ENCODE measurements around the gene MGST1. TPM values are rescaled to one million over a fixed set of nuclear protein-coding genes. Genes with fewer than 3 reads are reported as not detected.
A peak's percentile ranks its signal among the peaks of the same experiment; 100 is the strongest.
"Not testable (repeated sequence)": the region's sequence is repeated elsewhere in the genome, so short reads cannot be mapped to it uniquely, and the experiment has no call there.

MGST1 gene
- total RNA-seq, 2 donors from 2014 or later = 51.5 to 173 TPM

GRCh38 chr12:16369156-16369555 is 21.7 kb downstream of the MGST1 start:
- H3K4me1 ChIP-seq = no peaks in the 10 kb centered on the region
- no peak overlapping the region for H3K4me3 ChIP-seq
- H3K27me3 ChIP-seq = no peaks in the 10 kb centered on the region
- no peak for DNase-seq (ENCODE audit: low spot score)
- TF ChIP-seq CTCF (IDR thresholded peaks at IDR 0.05) = no peak
- H3K27ac ChIP-seq = no peak overlapping the region
- H3K9me3 ChIP-seq = no peaks in the 10 kb centered on the region
- no peaks in the 10 kb centered on the region for H3K36me3 ChIP-seq

DNA sequence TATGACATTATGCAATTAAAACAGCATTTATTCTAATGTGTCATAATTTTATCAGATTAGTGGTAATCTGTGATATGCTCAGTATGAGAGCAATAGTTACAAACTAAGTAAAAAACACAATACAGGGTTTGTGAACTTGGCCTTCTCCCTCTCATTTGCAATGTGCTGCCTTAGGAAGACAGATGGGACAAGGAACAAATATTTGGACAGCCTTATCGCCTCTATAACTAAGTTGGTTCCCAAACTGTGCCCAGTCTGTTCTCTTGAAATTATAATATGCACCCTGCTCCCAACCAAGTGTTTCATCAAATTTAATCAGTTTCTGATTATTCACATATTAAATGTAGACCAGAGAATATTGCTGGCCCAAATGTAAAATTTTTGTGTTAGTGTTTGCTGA is 22.7 kb downstream of the MGST1 start:
- Histone ChIP-seq H3K4me1 (no peaks in the 10 kb centered on the region), H3K9me3 (no peaks in the 10 kb centered on the region), H3K27ac (no peak overlapping the region), H3K27me3 (no peaks in the 10 kb centered on the region), H3K4me3 (no peak overlapping the region), H3K36me3 (no peaks in the 10 kb centered on the region)
- DNase-seq (ENCODE audit: low spot score) = no peak
- TF ChIP-seq CTCF (IDR thresholded peaks at IDR 0.05) = no peak

GRCh38 chr12:16382652-16383312 is 35.3 kb downstream of the MGST1 start:
- not testable (repeated sequence) for DNase-seq (ENCODE audit: low spot score); H3K4me1 ChIP-seq; H3K9me3 ChIP-seq; H3K27ac ChIP-seq; H3K4me3 ChIP-seq; H3K27me3 ChIP-seq; H3K36me3 ChIP-seq

DNA sequence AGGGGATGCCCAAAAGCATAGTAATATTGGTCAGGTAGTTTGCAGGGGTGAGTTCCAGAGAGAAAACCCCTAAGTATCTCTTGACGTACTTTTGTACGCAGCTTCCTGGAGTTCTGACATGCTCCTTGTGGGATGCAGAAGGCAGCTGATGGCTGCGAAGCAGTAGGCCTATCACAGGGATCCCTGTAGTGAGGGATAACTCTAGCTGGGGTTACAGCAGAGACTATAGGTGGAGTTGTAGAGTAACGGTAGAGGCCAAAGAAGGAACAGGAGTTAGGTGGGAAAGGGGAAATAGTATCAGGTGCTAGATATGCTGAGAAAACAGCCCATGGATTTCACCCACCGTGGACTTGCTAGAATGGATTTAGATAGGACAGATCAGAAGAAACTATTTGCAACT is 37.3 kb downstream of the MGST1 start:
- Histone ChIP-seq H3K27me3 (no peaks in the 10 kb centered on the region), H3K27ac (no peak overlapping the region), H3K36me3 (no peaks in the 10 kb centered on the region), H3K4me1 (no peaks in the 10 kb centered on the region), H3K4me3 (no peak overlapping the region), H3K9me3 (no peaks in the 10 kb centered on the region)
- no peak for TF ChIP-seq CTCF (IDR thresholded peaks at IDR 0.05)
- DNase-seq (ENCODE audit: low spot score) = no peak

DNA sequence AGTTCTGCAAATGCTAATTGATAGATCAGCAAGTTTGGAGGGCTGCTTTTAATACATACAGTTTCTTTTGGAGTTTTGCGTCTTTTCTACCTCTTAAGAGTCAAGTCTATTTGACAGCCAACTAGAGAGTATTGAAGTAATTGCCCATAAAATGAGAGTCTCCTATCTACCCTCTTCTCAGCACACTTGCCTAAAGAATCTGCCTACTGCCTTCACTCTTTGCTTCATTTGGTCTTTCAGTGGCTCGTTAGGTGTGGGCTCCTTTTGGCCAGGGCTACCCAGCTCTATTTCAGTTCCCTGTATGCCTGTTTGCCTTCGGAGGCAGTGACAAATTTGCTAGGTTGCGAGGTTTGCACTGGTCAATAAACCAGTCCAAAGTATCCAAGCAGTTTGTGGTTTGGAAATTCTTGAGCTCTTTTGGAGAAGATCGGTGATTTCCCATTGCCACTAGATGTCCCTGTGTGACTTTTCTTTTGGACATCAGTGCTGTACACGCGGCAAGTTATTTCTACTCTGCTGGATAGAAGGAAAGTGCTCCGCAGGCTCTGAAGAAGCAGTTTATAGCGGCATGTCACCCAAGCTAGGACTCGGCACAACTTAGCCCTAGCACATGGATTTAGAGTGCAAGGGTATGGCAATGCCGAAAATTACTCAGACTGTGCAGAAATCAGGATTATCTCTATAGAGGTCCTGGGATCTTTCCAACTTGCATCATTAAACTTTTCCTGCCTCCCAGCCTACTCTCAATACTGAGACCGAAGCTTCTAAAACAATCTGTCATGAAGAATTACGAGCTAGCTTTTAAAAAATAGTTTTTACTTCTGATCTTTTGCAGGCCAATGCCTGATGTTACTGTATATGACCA is 38.6 kb downstream of the MGST1 start:
- Histone ChIP-seq H3K27me3 (no peaks in the 10 kb centered on the region), H3K27ac (no peak overlapping the region), H3K36me3 (no peaks in the 10 kb centered on the region), H3K9me3 (no peaks in the 10 kb centered on the region), H3K4me3 (no peak overlapping the region), H3K4me1 (no peaks in the 10 kb centered on the region)
- DNase-seq (ENCODE audit: low spot score) = no peak
- peak in 1 of 2 donors; percentile 53 for TF ChIP-seq CTCF (IDR thresholded peaks at IDR 0.05)

DNA sequence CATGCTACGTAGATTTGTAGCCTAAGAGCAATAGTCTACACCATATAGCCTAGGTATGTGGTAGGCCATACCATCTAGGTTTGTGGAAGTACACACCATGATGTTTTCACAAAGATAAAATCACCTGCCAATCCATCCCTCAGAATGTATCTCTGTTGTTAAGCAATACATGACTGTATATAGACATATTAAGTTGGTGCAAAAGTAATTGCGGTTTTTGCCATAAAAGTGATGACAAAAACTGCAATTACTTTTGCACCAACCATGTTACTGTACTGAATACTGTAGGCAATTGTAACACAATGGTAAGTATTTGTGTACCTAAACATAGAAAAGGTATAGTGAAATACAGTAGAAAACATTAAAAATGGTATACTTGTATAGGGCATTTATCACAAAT is 40.5 kb downstream of the MGST1 start:
- H3K27ac ChIP-seq = no peak overlapping the region
- no peak for TF ChIP-seq CTCF (IDR thresholded peaks at IDR 0.05)
- no peaks in the 10 kb centered on the region for H3K4me1 ChIP-seq
- no peaks in the 10 kb centered on the region for H3K36me3 ChIP-seq
- H3K4me3 ChIP-seq = no peak overlapping the region
- DNase-seq (ENCODE audit: low spot score) = no peak
- no peaks in the 10 kb centered on the region for H3K27me3 ChIP-seq
- no peaks in the 10 kb centered on the region for H3K9me3 ChIP-seq
